GM18873 (cell line): Measurements from ENCODE around the gene ICAM5.
"Not testable (repeated sequence)": the region's sequence is repeated elsewhere in the genome, so short reads cannot be mapped to it uniquely, and the experiment has no call there.

ENCODE experiments used
- ATAC-seq: cut with Tn5 transposase; IDR thresholded peaks from one replicate; pipeline ENCODE4 v1.9.1; 2021; ENCODE audit warnings: mild to moderate bottlenecking, moderate library complexity, moderate number of reproducible peaks; ENCODE audit not compliant: unreplicated experiment, low FRiP score

Gene ICAM5

GRCh38 chr19:10270180-10270615 is 19.6 kb upstream of the ICAM5 start:
- no peak for ATAC-seq

DNA sequence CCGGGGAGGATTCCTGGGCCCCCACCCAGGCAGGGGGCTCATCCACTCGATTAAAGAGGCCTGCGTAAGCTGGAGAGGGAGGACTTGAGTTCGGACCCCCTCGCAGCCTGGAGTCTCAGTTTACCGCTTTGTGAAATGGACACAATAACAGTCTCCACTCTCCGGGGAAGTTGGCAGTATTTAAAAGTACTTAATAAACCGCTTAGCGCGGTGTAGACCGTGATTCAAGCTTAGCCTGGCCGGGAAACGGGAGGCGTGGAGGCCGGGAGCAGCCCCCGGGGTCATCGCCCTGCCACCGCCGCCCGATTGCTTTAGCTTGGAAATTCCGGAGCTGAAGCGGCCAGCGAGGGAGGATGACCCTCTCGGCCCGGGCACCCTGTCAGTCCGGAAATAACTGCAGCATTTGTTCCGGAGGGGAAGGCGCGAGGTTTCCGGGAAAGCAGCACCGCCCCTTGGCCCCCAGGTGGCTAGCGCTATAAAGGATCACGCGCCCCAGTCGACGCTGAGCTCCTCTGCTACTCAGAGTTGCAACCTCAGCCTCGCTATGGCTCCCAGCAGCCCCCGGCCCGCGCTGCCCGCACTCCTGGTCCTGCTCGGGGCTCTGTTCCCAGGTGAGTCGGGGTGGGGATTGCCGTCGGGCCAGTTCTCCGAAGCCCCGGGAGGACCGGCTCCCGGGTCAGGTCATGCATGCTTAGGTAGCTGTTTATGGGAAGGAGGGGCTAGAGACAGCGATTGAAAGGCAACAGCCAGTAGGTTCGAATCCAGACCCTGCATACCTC is 18.9 kb upstream of the ICAM5 start, which contains the start of gene ICAM1:
Gene ICAM1 (plus strand): TSS at position 505 of the 779 bp plus-strand sequence. CDS start 40 bp downstream, at position 545.
- ATAC-seq = peak; percentile 47

DNA sequence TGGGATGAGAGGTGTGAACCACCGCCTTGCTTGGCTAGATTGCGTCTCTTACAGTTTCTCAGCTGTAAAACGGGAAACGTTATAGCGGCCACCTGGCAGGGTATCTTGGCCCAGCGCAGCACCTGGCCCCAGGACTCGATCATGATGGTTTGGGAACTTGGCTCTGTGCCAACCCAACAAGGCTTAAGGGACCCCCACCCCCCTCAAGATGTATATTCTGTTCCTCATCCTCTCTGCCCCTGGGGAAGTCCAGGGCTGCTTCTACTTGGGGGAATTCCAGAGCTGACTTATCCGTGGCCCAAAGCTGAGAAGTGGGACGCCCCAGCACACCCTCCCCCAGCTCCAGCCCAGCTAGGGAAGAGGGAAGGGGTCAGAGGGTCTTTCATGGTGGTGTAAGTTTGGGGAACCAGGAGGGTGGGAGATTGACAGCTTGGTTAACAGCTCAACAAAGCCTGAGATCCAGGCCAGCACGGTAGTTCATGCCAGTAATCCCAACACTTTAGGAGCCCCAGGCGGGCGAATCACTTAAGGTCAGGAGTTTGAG is 18.1 kb upstream of the ICAM5 start:
- ATAC-seq = peak; percentile 27

GRCh38 chr19:10274589-10274988 is 15.2 kb upstream of the ICAM5 start:
- ATAC-seq = no peak

GRCh38 chr19:10277795-10278589 is 11.8 kb upstream of the ICAM5 start:
- no peak for ATAC-seq

GRCh38 chr19:10278935-10279334 is 10.8 kb upstream of the ICAM5 start:
- ATAC-seq = no peak

DNA sequence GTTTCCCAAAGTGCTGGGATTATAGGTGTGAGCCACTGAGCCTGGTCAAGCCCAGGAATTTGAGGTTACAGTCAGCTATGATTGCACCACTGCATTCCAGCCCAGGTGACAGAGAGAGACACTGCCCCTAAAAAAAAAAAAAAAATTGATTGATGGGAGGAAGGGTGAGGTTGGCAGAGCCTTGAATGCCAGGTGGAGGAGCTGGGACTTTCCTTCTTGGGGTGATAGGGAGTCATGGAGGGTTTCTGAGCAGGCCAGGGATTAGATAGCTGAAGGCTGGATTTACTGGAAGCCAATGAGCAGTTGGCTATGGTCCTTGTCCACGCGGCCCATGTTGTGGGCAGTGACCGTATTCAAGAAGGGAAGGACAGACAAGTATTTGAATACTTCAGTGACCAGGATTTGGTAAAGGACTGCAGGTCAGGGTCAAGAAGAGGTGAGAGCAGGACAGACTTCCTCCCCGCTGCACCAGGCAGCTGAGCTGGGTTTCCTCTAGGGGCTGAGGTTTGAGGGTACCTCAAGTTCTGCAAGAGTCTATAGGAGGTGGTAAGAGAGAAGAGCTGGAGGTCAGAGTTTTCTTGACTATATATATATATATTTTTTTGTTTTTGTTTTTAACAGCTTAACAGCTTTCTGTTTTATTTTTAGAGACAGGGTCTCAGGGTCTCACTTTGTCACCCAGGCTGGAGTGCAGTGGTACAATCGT is 9.9 kb upstream of the ICAM5 start:
- no peak for ATAC-seq

DNA sequence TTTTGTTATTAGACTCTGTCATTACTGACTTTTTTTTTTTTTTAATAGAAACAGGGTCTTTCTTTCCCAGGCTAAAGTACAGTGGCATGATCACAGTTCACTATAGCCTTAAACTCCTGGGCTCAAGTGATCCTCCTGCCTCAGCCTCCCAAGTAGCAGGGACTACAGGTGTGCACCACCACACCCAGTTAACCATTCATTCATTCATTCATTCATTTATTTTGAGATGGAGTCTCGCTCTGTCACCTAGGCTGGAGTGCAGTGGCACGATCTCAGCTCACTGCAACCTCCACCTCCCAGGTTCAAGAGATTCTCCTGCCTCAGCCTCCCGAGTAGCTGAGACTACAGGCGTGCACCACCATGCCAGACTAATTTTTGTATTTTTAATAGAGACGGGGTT is 7.7 kb upstream of the ICAM5 start:
- not testable (repeated sequence) for ATAC-seq

DNA sequence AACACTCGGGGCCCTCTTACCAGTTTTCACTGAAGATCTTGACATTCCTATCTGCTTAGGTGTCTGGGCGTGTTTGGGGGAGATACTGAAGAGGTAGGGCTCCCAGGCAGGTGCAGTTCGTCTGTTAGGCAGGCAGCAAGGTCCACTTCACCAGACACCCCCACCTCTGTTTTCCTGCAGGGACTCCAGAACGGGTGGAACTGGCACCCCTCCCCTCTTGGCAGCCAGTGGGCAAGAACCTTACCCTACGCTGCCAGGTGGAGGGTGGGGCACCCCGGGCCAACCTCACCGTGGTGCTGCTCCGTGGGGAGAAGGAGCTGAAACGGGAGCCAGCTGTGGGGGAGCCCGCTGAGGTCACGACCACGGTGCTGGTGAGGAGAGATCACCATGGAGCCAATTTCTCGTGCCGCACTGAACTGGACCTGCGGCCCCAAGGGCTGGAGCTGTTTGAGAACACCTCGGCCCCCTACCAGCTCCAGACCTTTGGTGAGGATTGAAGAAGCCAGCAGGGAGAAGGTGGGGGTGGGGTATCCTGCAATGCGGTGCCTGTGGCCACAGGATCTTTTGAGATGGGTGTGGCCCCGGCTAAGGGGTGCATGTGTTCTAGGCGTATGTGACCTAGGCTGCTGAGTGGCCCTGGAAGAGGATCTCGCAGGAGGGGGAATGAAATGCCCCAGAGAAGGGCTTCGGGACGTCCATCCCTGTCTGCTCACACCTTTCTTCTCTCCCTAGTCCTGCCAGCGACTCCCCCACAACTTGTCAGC is 6.3 kb upstream of the ICAM5 start:
- ATAC-seq = no peak

- no peak for ATAC-seq
Measured at GRCh38 chr19:10284065-10284959, 5.4 kb upstream of the ICAM5 start.

- no peak for ATAC-seq
Measured at GRCh38 chr19:10284960-10285278, 4.8 kb upstream of the ICAM5 start.

GRCh38 chr19:10285393-10285792 is 4.4 kb upstream of the ICAM5 start:
- ATAC-seq = no peak

DNA sequence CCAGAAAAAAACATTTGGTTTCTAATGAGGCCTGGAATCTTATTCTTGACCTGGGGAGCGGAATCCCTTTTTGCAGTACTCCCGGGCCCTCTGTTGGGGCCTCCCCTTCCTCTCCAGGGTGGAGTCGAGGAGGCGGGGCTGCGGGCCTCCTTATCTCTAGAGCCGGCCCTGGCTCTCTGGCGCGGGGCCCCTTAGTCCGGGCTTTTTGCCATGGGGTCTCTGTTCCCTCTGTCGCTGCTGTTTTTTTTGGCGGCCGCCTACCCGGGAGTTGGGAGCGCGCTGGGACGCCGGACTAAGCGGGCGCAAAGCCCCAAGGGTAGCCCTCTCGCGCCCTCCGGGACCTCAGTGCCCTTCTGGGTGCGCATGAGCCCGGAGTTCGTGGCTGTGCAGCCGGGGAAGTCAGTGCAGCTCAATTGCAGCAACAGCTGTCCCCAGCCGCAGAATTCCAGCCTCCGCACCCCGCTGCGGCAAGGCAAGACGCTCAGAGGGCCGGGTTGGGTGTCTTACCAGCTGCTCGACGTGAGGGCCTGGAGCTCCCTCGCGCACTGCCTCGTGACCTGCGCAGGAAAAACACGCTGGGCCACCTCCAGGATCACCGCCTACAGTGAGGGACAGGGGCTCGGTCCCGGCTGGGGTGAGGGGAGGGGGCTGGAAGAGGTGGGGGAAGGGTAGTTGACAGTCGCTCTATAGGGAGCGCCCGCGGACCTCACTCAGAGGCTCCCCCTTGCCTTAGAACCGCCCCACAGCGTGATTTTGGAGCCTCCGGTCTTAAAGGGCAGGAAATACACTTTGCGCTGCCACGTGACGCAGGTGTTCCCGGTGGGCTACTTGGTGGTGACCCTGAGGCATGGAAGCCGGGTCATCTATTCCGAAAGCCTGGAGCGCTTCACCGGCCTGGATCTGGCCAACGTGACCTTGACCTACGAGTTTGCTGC is 2.7 kb upstream of the ICAM5 start, which contains the start of gene ICAM4:
Gene ICAM4 (plus strand): TSS at position 153 of the 935 bp plus-strand sequence. CDS start 58 bp downstream, at position 211.
- no peak for ATAC-seq

DNA sequence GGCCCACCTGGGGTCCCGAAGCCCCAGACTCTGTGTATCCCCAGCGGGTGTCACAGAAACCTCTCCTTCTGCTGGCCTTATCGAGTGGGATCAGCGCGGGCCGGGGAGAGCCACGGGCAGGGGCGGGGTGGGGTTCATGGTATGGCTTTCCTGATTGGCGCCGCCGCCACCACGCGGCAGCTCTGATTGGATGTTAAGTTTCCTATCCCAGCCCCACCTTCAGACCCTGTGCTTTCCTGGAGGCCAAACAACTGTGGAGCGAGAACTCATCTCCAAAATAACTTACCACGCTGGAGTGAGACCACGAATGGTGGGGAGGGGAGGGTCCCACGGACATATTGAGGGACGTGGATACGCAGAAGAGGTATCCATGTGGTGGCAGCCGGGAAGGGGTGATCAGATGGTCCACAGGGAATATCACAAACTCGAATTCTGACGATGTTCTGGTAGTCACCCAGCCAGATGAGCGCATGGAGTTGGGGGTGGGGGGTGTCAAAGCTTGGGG is 1.0 kb upstream of the ICAM5 start:
- no peak for ATAC-seq

GRCh38 chr19:10289167-10289835 is 451 bp upstream of the ICAM5 start:
- no peak for ATAC-seq

GRCh38 chr19:10290357-10290875 is 664 bp downstream of the ICAM5 start:
- ATAC-seq = no peak
